Measurements from ENCODE around the gene RACK1. TPM values are rescaled to one million over a fixed set of nuclear protein-coding genes. Genes with fewer than 3 reads are reported as not detected.

Gene RACK1
- total and polyA plus RNA-seq, 2 of the 13 experiments (the other 11 are each of a cell fraction or from before 2014, with no cell fraction given): 2,514 to 6,141 TPM

GRCh38 chr5:181261320-181262049 is 17.8 kb upstream of the RACK1 start (continued):
- TF ChIP-seq CEBPZ (IDR thresholded peaks at IDR 0.05; ENCODE audit: low read length) (no peak), ATAD3A (CRISPR knock-in tag; IDR thresholded peaks at IDR 0.05) (no peak), E2F1 (CRISPR knock-in tag; IDR thresholded peaks at IDR 0.05) (0 out of 2 replicates have a peak, but pooled peaks have one; percentile 21), ZNF232 (CRISPR knock-in tag; IDR thresholded peaks at IDR 0.05; ENCODE audit: borderline replicate concordance) (peak; percentile 50; the same call in 1 of the 2 replicates), HHEX (CRISPR knock-in tag; IDR thresholded peaks at IDR 0.05) (no peak), NCOA5 (CRISPR knock-in tag; IDR thresholded peaks at IDR 0.05) (0 out of 2 replicates have a peak, but pooled peaks have one; percentile 73), KAT7 (CRISPR knock-in tag; IDR thresholded peaks at IDR 0.05; ENCODE audit: borderline replicate concordance) (peak; percentile 16; the same call in 1 of the 2 replicates), NFRKB (IDR thresholded peaks at IDR 0.05) (no peak), NR1H2 (CRISPR knock-in tag; IDR thresholded peaks at IDR 0.05; ENCODE audit: borderline replicate concordance, low read depth) (no peak), ZNF777 (CRISPR knock-in tag; IDR thresholded peaks at IDR 0.05) (peak; percentile 95), PTBP1 (IDR thresholded peaks at IDR 0.05; ENCODE audit: low read depth, low read length, poor library complexity, severe bottlenecking) (peak; percentile 62), ZFAT (CRISPR knock-in tag; conservative IDR thresholded peaks at IDR 0.05) (0 out of 2 replicates have a peak, but pooled peaks have one; percentile 67), FOXA3 (CRISPR knock-in tag; IDR thresholded peaks at IDR 0.05) (0 out of 2 replicates have a peak, but pooled peaks have one; percentile 40), ZNF160 (CRISPR knock-in tag; IDR thresholded peaks at IDR 0.05) (peak; percentile 33; the same call in 1 of the 2 replicates), PLRG1 (conservative IDR thresholded peaks at IDR 0.05) (no peak), HOXA3 (CRISPR knock-in tag; IDR thresholded peaks at IDR 0.05) (no peak), ARHGAP35 (CRISPR knock-in tag; IDR thresholded peaks at IDR 0.05; ENCODE audit: borderline replicate concordance) (no peak; the same call in 1 of the 2 replicates), ZNF790 (CRISPR knock-in tag; IDR thresholded peaks at IDR 0.05; ENCODE audit: borderline replicate concordance) (0 out of 2 replicates have a peak, but pooled peaks have one; percentile 8), TBX2 (CRISPR knock-in tag; IDR thresholded peaks at IDR 0.05; ENCODE audit: borderline replicate concordance) (no peak), HOXA5 (CRISPR knock-in tag; IDR thresholded peaks at IDR 0.05) (peak; percentile 67; the same call in 1 of the 2 replicates), ZBTB20 (CRISPR knock-in tag; IDR thresholded peaks at IDR 0.05; ENCODE audit: borderline replicate concordance, low read depth) (peak; percentile 26; the same call in 1 of the 2 replicates), KMT2B (CRISPR knock-in tag; IDR thresholded peaks at IDR 0.05) (no peak), ZNF496 (CRISPR knock-in tag; IDR thresholded peaks at IDR 0.05; ENCODE audit: insufficient replicate concordance) (no peak), TCF7 (IDR thresholded peaks at IDR 0.05; ENCODE audit: low read depth) (no peak), KDM6A (CRISPR knock-in tag; IDR thresholded peaks at IDR 0.05; ENCODE audit: low read depth) (no peak), ZNF512 (CRISPR knock-in tag; IDR thresholded peaks at IDR 0.05) (no peak)

All from HepG2 (cell line).